OCI-LY1 (cell line): ENCODE results near the gene TBX19.

Experiments
- CTCF ChIP-seq: fragments of 200-600 bp; sonication (generic), shearing (Covaris generic); IDR thresholded peaks from 2 replicates; pipeline ENCODE4 v1.5.1; 2017; ENCODE audit warnings: mild to moderate bottlenecking, antibody characterized with exemption, low read length, moderate library complexity, mixed read lengths
- EZH2 ChIP-seq: fragments of 200-600 bp; sonication (generic), shearing (Covaris generic); IDR thresholded peaks from 2 replicates; pipeline ENCODE4 v1.8.0; 2017; ENCODE audit warnings: borderline replicate concordance, mixed run types, mild to moderate bottlenecking, antibody characterized with exemption, low read length, moderate library complexity, mixed read lengths

GRCh38 chr1:168245042-168245441 is 35.6 kb upstream of the TBX19 start:
- TF ChIP-seq CTCF (no peak), EZH2 (no peak)
